ENCODE data around the gene OSTF1. TPM values are rescaled to one million over a fixed set of nuclear protein-coding genes. Genes with fewer than 3 reads are reported as not detected.

Gene OSTF1
- total and polyA plus RNA-seq, 7 donors = 7.1 to 19.2 (median 10.4) TPM

GRCh38 chr9:75086541-75087288 is 1.6 kb upstream of the OSTF1 start:
- H3K27ac ChIP-seq = peak overlapping the region; percentile 96
- DNase-seq = peak in 1 of 2 donors; percentile 29
- intact Hi-C loops (cut with DNase I) = loop anchor here (1.0 to 5.0 kb wide), 3 partner anchors 58 to 134 kb away; partner anchors contain the start of genes CARNMT1 (in 2 of the 2) and C9orf40 (in 1 of the 2)
- WGBS, 3 donors = 10 to 36% (median 19%) methylated on average over 16 of the region's 16 CpGs
- ATAC-seq = no peak
- no peaks in the 10 kb centered on the region for H3K9me3 ChIP-seq
- no peak for TF ChIP-seq CTCF (IDR thresholded peaks at IDR 0.05)
- peaks cover 0 to 12% of the 10 kb centered on the region in 2 donors for H3K36me3 ChIP-seq (ENCODE audit: insufficient read depth in 1 of 2, low read depth in 1 of 2)
- H3K4me1 ChIP-seq = peaks cover 28% of the 10 kb centered on the region
- H3K27me3 ChIP-seq (ENCODE audit: insufficient read depth in 3 of 3, low read length in 2 of 3) = no peaks in the 10 kb centered on the region
- H3K4me3 ChIP-seq = peak overlapping the region; percentile 90

- DNase-seq (peak in 1 of 2 donors; percentile 31), ATAC-seq (peak; percentile 30 to 62 (median 48))
- H3K27ac ChIP-seq = peak overlapping the region; percentile 96
- no peaks in the 10 kb centered on the region for H3K27me3 ChIP-seq (ENCODE audit: insufficient read depth in 3 of 3, low read length in 2 of 3)
- H3K4me3 ChIP-seq = peak overlapping the region; percentile 90
- peaks cover 32% of the 10 kb centered on the region for H3K4me1 ChIP-seq
- H3K9me3 ChIP-seq = no peaks in the 10 kb centered on the region
- TF ChIP-seq CTCF (IDR thresholded peaks at IDR 0.05) = no peak
- intact Hi-C loops (cut with DNase I) = loop anchor here (1.0 to 5.0 kb wide), 3 partner anchors 59 to 135 kb away; partner anchors contain the start of genes CARNMT1 (in 2 of the 2) and C9orf40 (in 1 of the 2)
- 1 to 3% (median 2%) methylated on average over 20 of the region's 20 CpGs for WGBS, 3 donors
- peaks cover 0 to 5% of the 10 kb centered on the region in 2 donors for H3K36me3 ChIP-seq (ENCODE audit: insufficient read depth in 1 of 2, low read depth in 1 of 2)
These were observed 958 bp upstream of the OSTF1 start for GRCh38 chr9:75087289-75087823.

- no peaks in the 10 kb centered on the region for H3K9me3 ChIP-seq
- H3K36me3 ChIP-seq (ENCODE audit: insufficient read depth in 1 of 2, low read depth in 1 of 2) = no peaks in the 10 kb centered on the region
- TF ChIP-seq CTCF (IDR thresholded peaks at IDR 0.05) = peak; percentile 46
- peaks cover 21% of the 10 kb centered on the region for H3K4me1 ChIP-seq
- 0 to 1% (median 0%) methylated on average over 41 to 43 of the region's 43 CpGs for WGBS, 3 donors
- DNase-seq (peak; percentile 71 to 83), ATAC-seq (peak; percentile 10 to 46 (median 18))
- H3K27me3 ChIP-seq (ENCODE audit: insufficient read depth in 3 of 3, low read length in 2 of 3) = no peaks in the 10 kb centered on the region
- intact Hi-C loops (cut with DNase I) = loop anchor here (2.0 to 5.0 kb wide), 3 partner anchors 20 to 137 kb away; partner anchors contain the start of genes C9orf40 (in 1 of the 2) and CARNMT1 (in 1 of the 2)
- peak overlapping the region; percentile 90 for H3K4me3 ChIP-seq
- peak overlapping the region; percentile 96 for H3K27ac ChIP-seq
These were observed 495 bp downstream of the OSTF1 start for GRCh38 chr9:75088646-75089372.

- H3K36me3 ChIP-seq (ENCODE audit: insufficient read depth in 1 of 2, low read depth in 1 of 2) = no peaks in the 10 kb centered on the region
- H3K4me1 ChIP-seq = peaks cover 17% of the 10 kb centered on the region
- H3K4me3 ChIP-seq = peak overlapping the region; percentile 90
- ATAC-seq = no peak
- H3K9me3 ChIP-seq = no peaks in the 10 kb centered on the region
- 26 to 29% (median 28%) methylated on average over 11 of the region's 11 CpGs for WGBS, 3 donors
- H3K27me3 ChIP-seq (ENCODE audit: insufficient read depth in 3 of 3, low read length in 2 of 3) = no peaks in the 10 kb centered on the region
- DNase-seq = no peak
- intact Hi-C loops (cut with DNase I) = loop anchor here (2.0 to 5.0 kb wide), 3 partner anchors 19 to 137 kb away; partner anchors contain the start of genes C9orf40 (in 1 of the 2) and CARNMT1 (in 1 of the 2)
- TF ChIP-seq CTCF (IDR thresholded peaks at IDR 0.05) = no peak
- peak overlapping the region; percentile 96 for H3K27ac ChIP-seq
These were observed 1.1 kb downstream of the OSTF1 start for GRCh38 chr9:75089373-75089766.

Measured in psoas muscle (tissue), 8 donors.